HepG2 (cell line): ENCODE measurements around the gene RHCE. TPM values are rescaled to one million over a fixed set of nuclear protein-coding genes. Genes with fewer than 3 reads are reported as not detected.

Experiments
- ARHGAP35 ChIP-seq: sonication (generic); formaldehyde crosslinking; IDR thresholded peaks from 2 replicates; pipeline ENCODE4 v1.9.0; 2022; ENCODE audit warnings: mild to moderate bottlenecking, inconsistent platforms, moderate library complexity, missing genetic modification reagents, borderline replicate concordance
- CENPX ChIP-seq: sonication (generic); formaldehyde crosslinking; IDR thresholded peaks from 2 replicates; pipeline ENCODE4 v1.9.0; 2021; ENCODE audit warnings: mild to moderate bottlenecking, missing genetic modification reagents, moderate library complexity
- GATAD1 ChIP-seq: IDR thresholded peaks from 2 replicates; pipeline ENCODE4 v1.6.1; 2016; ENCODE audit warnings: missing genetic modification reagents, missing compliant biosample characterization
- GLI4 ChIP-seq: sonication (generic); formaldehyde crosslinking; IDR thresholded peaks from 2 replicates; pipeline ENCODE4 v1.5.1; 2020; ENCODE audit warnings: missing genetic modification reagents, mild to moderate bottlenecking, moderate library complexity, borderline replicate concordance
- GZF1 ChIP-seq: sonication (generic); formaldehyde crosslinking; IDR thresholded peaks from 2 replicates; pipeline ENCODE4 v1.5.1; 2020; ENCODE audit warnings: mild to moderate bottlenecking, missing genetic modification reagents
- HOXA9 ChIP-seq: sonication (generic); formaldehyde crosslinking; IDR thresholded peaks from 2 replicates; pipeline ENCODE4 v1.8.1; 2022; ENCODE audit warnings: missing genetic modification reagents, mild to moderate bottlenecking, moderate library complexity, borderline replicate concordance
- KMT2B ChIP-seq: IDR thresholded peaks from 2 replicates; pipeline ENCODE4 v1.6.1; 2016; ENCODE audit warnings: missing genetic modification reagents, missing compliant biosample characterization
- MED13 ChIP-seq: sonication (generic); formaldehyde crosslinking; IDR thresholded peaks from 2 replicates; pipeline ENCODE4 v1.5.0; 2020; ENCODE audit warnings: missing genetic modification reagents
- MXD4 ChIP-seq: IDR thresholded peaks from 2 replicates; pipeline ENCODE4 v1.6.1; 2016; ENCODE audit warnings: mild to moderate bottlenecking, missing biosample characterization, missing genetic modification reagents
- NFE2 ChIP-seq: sonication (generic); formaldehyde crosslinking; IDR thresholded peaks from 2 replicates; pipeline ENCODE4 v1.4.0; 2020; ENCODE audit warnings: missing genetic modification reagents
- PBX2 ChIP-seq: IDR thresholded peaks from 2 replicates; pipeline ENCODE4 v1.6.1; 2016; ENCODE audit warnings: control low read depth
- SETDB1 ChIP-seq: sonication (generic); formaldehyde crosslinking; IDR thresholded peaks from 2 replicates; pipeline ENCODE4 v1.5.1; 2020; ENCODE audit warnings: missing genetic modification reagents, mild to moderate bottlenecking, borderline replicate concordance
- SOX5 ChIP-seq: IDR thresholded peaks from 2 replicates; pipeline ENCODE4 v1.6.1; 2016; ENCODE audit warnings: borderline replicate concordance
- SP140L ChIP-seq: sonication (generic); formaldehyde crosslinking; IDR thresholded peaks from 2 replicates; pipeline ENCODE4 v1.4.0; 2020; ENCODE audit warnings: missing genetic modification reagents, borderline replicate concordance
- SUZ12 ChIP-seq: fragments of 150-350 bp; IDR thresholded peaks from 2 replicates; pipeline ENCODE4 v1.6.1; 2014; ENCODE audit warnings: low read depth, low read length
- TEAD3 ChIP-seq: optimal IDR thresholded peaks from 2 replicates; pipeline ENCODE3; 2016; ENCODE audit warnings: borderline replicate concordance
- ZFP62 ChIP-seq: sonication (generic); formaldehyde crosslinking; IDR thresholded peaks from 2 replicates; pipeline ENCODE4 v1.4.0; 2020; ENCODE audit warnings: missing genetic modification reagents
- ZNF432 ChIP-seq: sonication (generic); formaldehyde crosslinking; IDR thresholded peaks from 2 replicates; pipeline ENCODE4 v1.5.0; 2020; ENCODE audit warnings: missing genetic modification reagents, mild to moderate bottlenecking, borderline replicate concordance
- ZNF788 ChIP-seq: sonication (generic); formaldehyde crosslinking; IDR thresholded peaks from 2 replicates; pipeline ENCODE4 v1.5.0; 2020; ENCODE audit warnings: mild to moderate bottlenecking, missing genetic modification reagents, borderline replicate concordance
- polyA plus RNA-seq, 8 experiments: library from polyadenylated mRNA; depleted of rRNA in 3 of 8; stranded (reverse) in 7 of 8; unstranded in 1 of 8; fragments of >200 nt; fragmentation: Illumina TruSeq in 4 of 8; extraction: Trizol in 4 of 8; gene quantifications; 2 replicates each; pipeline versions ENCODE4 v1.2.1 to v1.2.3, GENCODE V29; 2011 to 2016; ENCODE audit warnings: low read depth in 4 of 8, missing spikeins in 1 of 8, mixed read lengths in 1 of 8; ENCODE audit not compliant: insufficient read depth in 1 of 8
- total RNA-seq, 5 experiments: library from RNA; depleted of rRNA; stranded (reverse); fragments of >200 nt; fragmentation: Illumina TruSeq; extraction: Trizol; gene quantifications; 2 replicates each; pipeline ENCODE4 v1.2.3, GENCODE V29; 2016; ENCODE audit warnings: low read depth in 1 of 5
- TF ChIP-seq, protein P1 (sequence below): sonication (generic); formaldehyde crosslinking; IDR thresholded peaks from 2 replicates; pipeline ENCODE4 v1.5.0; 2020; ENCODE audit warnings: mild to moderate bottlenecking, missing genetic modification reagents
- TF ChIP-seq, protein P2 (sequence below): sonication (generic); formaldehyde crosslinking; IDR thresholded peaks from 2 replicates; pipeline ENCODE4 v1.4.0; 2020; ENCODE audit warnings: mild to moderate bottlenecking, missing genetic modification reagents
- TF ChIP-seq, protein P3 (sequence below): sonication (generic); formaldehyde crosslinking; IDR thresholded peaks from 2 replicates; pipeline ENCODE4 v1.9.0; 2021; ENCODE audit warnings: missing genetic modification reagents, borderline replicate concordance

RHCE gene
- total and polyA plus RNA-seq, 2 of the 13 experiments (the other 11 are each of a cell fraction or from before 2014, with no cell fraction given): 0.30 TPM; not detected in 1

DNA sequence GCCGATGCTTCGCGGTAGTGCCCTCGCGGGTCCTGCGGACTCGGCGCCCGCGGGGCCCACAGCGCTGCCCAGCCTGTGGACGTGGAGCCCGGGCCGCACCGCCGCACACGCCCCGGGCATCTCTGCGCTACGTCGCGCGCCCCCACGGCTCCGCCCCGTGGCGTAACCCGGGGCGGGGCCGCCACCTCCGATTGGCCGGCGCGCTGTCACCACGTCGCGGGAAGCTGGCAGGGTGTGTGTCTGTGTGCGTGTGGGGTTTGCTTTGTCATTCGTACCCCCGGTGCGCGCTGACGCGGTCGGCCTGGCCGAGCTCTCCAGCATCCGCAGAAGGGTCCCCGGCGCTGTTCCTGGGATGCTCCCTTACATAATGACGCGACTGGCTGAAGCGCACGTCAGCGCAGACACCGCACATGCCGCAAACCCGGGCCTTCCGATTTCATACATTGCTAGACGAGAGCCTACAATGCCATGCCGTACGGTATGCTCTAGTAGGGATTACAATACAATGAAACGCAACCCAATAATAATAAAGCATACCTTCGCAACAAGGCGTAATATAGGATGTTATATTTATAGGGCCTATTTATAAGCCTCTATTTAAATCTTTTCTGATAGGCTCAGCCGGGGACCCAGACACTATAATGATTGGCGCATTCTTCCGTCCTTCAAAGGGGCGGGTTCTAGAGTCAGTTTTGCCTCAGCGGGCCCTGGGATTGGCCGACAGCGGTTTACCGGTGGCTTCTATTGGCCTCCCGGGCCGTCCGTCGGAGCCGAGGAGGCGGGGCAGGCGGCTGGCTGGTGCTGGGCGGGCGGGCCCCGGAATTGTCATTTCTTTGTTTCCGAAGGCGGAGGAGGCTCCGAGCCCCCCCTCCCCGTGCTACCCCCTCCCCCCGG is 9.7 kb upstream of the RHCE start, which contains the start of gene MACO1 (continued):
- TF ChIP-seq, protein P1, sequence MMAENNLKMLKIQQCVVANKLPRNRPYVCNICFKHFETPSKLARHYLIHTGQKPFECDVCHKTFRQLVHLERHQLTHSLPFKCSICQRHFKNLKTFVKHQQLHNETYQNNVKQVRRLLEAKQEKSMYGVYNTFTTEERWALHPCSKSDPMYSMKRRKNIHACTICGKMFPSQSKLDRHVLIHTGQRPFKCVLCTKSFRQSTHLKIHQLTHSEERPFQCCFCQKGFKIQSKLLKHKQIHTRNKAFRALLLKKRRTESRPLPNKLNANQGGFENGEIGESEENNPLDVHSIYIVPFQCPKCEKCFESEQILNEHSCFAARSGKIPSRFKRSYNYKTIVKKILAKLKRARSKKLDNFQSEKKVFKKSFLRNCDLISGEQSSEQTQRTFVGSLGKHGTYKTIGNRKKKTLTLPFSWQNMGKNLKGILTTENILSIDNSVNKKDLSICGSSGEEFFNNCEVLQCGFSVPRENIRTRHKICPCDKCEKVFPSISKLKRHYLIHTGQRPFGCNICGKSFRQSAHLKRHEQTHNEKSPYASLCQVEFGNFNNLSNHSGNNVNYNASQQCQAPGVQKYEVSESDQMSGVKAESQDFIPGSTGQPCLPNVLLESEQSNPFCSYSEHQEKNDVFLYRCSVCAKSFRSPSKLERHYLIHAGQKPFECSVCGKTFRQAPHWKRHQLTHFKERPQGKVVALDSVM (CRISPR knock-in tag): 0 out of 2 replicates have a peak, but pooled peaks have one; percentile 5
- TF ChIP-seq CENPX (CRISPR knock-in tag): no peak
- TF ChIP-seq ARHGAP35: no peak
- no peak for TF ChIP-seq HOXA9
- no peak for TF ChIP-seq ZFP62 (CRISPR knock-in tag)
- TF ChIP-seq KMT2B: peak; percentile 25; the same call in 1 of the 2 replicates
- TF ChIP-seq MED13: no peak
- peak; percentile 78 for TF ChIP-seq MXD4 (CRISPR knock-in tag)
- TF ChIP-seq, protein P2, sequence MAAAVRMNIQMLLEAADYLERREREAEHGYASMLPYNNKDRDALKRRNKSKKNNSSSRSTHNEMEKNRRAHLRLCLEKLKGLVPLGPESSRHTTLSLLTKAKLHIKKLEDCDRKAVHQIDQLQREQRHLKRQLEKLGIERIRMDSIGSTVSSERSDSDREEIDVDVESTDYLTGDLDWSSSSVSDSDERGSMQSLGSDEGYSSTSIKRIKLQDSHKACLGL (CRISPR knock-in tag): peak; percentile 88; the same call in 1 of the 2 replicates
- TF ChIP-seq GLI4: no peak
- no peak for TF ChIP-seq TEAD3
- TF ChIP-seq ZNF788: peak; percentile 65; the same call in 1 of the 2 replicates
- no peak for TF ChIP-seq SETDB1 (CRISPR knock-in tag)
- TF ChIP-seq SP140L (CRISPR knock-in tag): no peak
- TF ChIP-seq NFE2 (CRISPR knock-in tag): 0 out of 2 replicates have a peak, but pooled peaks have one; percentile 27
- TF ChIP-seq GZF1 (CRISPR knock-in tag): no peak
- TF ChIP-seq, protein P3, sequence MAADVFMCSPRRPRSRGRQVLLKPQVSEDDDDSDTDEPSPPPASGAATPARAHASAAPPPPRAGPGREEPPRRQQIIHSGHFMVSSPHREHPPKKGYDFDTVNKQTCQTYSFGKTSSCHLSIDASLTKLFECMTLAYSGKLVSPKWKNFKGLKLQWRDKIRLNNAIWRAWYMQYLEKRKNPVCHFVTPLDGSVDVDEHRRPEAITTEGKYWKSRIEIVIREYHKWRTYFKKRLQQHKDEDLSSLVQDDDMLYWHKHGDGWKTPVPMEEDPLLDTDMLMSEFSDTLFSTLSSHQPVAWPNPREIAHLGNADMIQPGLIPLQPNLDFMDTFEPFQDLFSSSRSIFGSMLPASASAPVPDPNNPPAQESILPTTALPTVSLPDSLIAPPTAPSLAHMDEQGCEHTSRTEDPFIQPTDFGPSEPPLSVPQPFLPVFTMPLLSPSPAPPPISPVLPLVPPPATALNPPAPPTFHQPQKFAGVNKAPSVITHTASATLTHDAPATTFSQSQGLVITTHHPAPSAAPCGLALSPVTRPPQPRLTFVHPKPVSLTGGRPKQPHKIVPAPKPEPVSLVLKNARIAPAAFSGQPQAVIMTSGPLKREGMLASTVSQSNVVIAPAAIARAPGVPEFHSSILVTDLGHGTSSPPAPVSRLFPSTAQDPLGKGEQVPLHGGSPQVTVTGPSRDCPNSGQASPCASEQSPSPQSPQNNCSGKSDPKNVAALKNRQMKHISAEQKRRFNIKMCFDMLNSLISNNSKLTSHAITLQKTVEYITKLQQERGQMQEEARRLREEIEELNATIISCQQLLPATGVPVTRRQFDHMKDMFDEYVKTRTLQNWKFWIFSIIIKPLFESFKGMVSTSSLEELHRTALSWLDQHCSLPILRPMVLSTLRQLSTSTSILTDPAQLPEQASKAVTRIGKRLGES (CRISPR knock-in tag): no peak
- no peak for TF ChIP-seq ZNF432 (CRISPR knock-in tag)
- no peak for TF ChIP-seq SOX5 (CRISPR knock-in tag)
- peak; percentile 55 for TF ChIP-seq GATAD1 (CRISPR knock-in tag)
- TF ChIP-seq SUZ12: no peak
- TF ChIP-seq PBX2 (CRISPR knock-in tag): peak; percentile 92
